Caco-2 (cell line): ENCODE measurements around the gene ST6GALNAC6. TPM values are rescaled to one million over a fixed set of nuclear protein-coding genes. Genes with fewer than 3 reads are reported as not detected.

Experiments used
- BruUV-seq: library from RNA; stranded (reverse); fragments of 400-500 nt; replicated peaks from 2 replicates; lab custom pipeline; 2021; lab: Mats Ljungman, UMichigan
- CTCF ChIA-PET: fragments of 300-600 bp; sonication (Branson Sonifier 250); formaldehyde crosslinking; loops from one replicate; lab custom pipeline; 2022; ENCODE audit warnings: antibody characterized with exemption; lab: Charles Lee
- POLR2A ChIA-PET: fragments of 300-600 bp; sonication (Branson Sonifier 250); formaldehyde crosslinking; loops from one replicate; lab custom pipeline; 2022; ENCODE audit warnings: antibody characterized with exemption; lab: Charles Lee
- DNase-seq, 2 experiments: peaks; one replicate each; pipeline versions ENCODE4 v3.0.0 to v3.0.0-alpha.2; 2020 to 2022
- H3K27me3 ChIP-seq: replicated peaks from 2 replicates; pipeline ENCODE4 v1.6.0; 2011; ENCODE audit warnings: low read length; ENCODE audit not compliant: control insufficient read depth, insufficient read depth
- H3K36me3 ChIP-seq: 2 replicates; pipeline ENCODE4 v1.5.1; 2011; ENCODE audit warnings: low read length; ENCODE audit not compliant: control insufficient read depth, insufficient read depth
- H3K4me1 ChIP-seq: fragments of 250-450 bp; sonication (Bioruptor Pico); 2 replicates; pipeline ENCODE4 v1.5.1; 2020; ENCODE audit warnings: mild to moderate bottlenecking
- H3K4me3 ChIP-seq: 2 replicates; pipeline ENCODE4 v1.5.1; 2011; ENCODE audit warnings: low read depth, mild to moderate bottlenecking, control low read depth, low read length
- H3K9me3 ChIP-seq: fragments of 250-450 bp; sonication (Bioruptor Pico); 2 replicates; pipeline ENCODE4 v1.5.1; 2020; ENCODE audit warnings: mild to moderate bottlenecking, moderate library complexity
- H3K27ac Mint-ChIP-seq: one replicate; pipeline ENCODE4 v1.8.0; 2022; ENCODE audit warnings: mixed read lengths; ENCODE audit not compliant: unreplicated experiment
- H3K27me3 Mint-ChIP-seq: one replicate; pipeline ENCODE4 v1.8.0; 2022; ENCODE audit warnings: mixed read lengths; ENCODE audit not compliant: insufficient read depth, unreplicated experiment
- H3K36me3 Mint-ChIP-seq: one replicate; pipeline ENCODE4 v1.8.0; 2022; ENCODE audit warnings: mild to moderate bottlenecking, mixed read lengths; ENCODE audit not compliant: insufficient read depth, unreplicated experiment
- H3K4me1 Mint-ChIP-seq: one replicate; pipeline ENCODE4 v1.8.0; 2022; ENCODE audit warnings: low read depth, mixed read lengths; ENCODE audit not compliant: unreplicated experiment
- H3K4me3 Mint-ChIP-seq: one replicate; pipeline ENCODE4 v1.8.0; 2022; ENCODE audit warnings: mild to moderate bottlenecking, moderate library complexity, mixed read lengths; ENCODE audit not compliant: unreplicated experiment
- H3K9me3 Mint-ChIP-seq: one replicate; pipeline ENCODE4 v1.8.0; 2022; ENCODE audit warnings: mixed read lengths; ENCODE audit not compliant: unreplicated experiment
- CTCF ChIP-seq, 2 experiments: fragments of 200-600 bp in 1 of 2; IDR thresholded peaks; 1 replicate in 1 of 2; 2 replicates in 1 of 2; pipeline versions ENCODE4 v1.5.1 to v1.8.0; 2011 to 2022; ENCODE audit warnings: antibody characterized with exemption in 1 of 2, control low read depth in 1 of 2, inconsistent platforms in 1 of 2, low read depth in 1 of 2, low read length in 1 of 2, mild to moderate bottlenecking in 1 of 2, moderate library complexity in 1 of 2; ENCODE audit not compliant: insufficient read depth in 1 of 2, severe bottlenecking in 1 of 2, unreplicated experiment in 1 of 2
- intact Hi-C: fragments of 100-400 bp; cut with micrococcal nuclease; formaldehyde crosslinking; loops from one replicate; pipeline ENCODE4 v1.10.0; 2022; ENCODE audit not compliant: unreplicated experiment
- total RNA-seq: library from RNA; stranded (reverse); gene quantifications from 2 replicates; pipeline ENCODE4 v1.2.3, GENCODE V29; 2022

Gene ST6GALNAC6
- total RNA-seq, 1 experiment from 2014 or later, result 20.7 TPM

GRCh38 chr9:127895811-127896210 is 3.6 kb downstream of the ST6GALNAC6 start:
- CTCF ChIA-PET, result interaction anchor here (0.8 kb wide), 1 partner anchor 26 kb away, joined by 4 read pairs; no protein-coding TSS in a partner anchor

GRCh38 chr9:127893392-127893791 is 6.0 kb downstream of the ST6GALNAC6 start:
- H3K36me3 ChIP-seq, result peaks cover 25% of the 10 kb centered on the region
- POLR2A ChIA-PET, result interaction anchor here (0.7 kb wide), 1 partner anchor 93 kb away, joined by 4 read pairs; no protein-coding TSS in a partner anchor
- intact Hi-C loops, result no loop called here
- Mint-ChIP-seq H3K9me3 (peaks cover 25% of the 10 kb centered on the region), H3K27ac (no peak overlapping the region), H3K4me3 (no peak overlapping the region), H3K4me1 (peaks cover 12% of the 10 kb centered on the region), H3K27me3 (no peaks in the 10 kb centered on the region), H3K36me3 (peaks cover 57% of the 10 kb centered on the region)
- H3K27me3 ChIP-seq, result no peaks in the 10 kb centered on the region
- no peak overlapping the region for H3K4me3 ChIP-seq
- no TSS peak for BruUV-seq
- no peak for DNase-seq
- peaks cover 23% of the 10 kb centered on the region for H3K9me3 ChIP-seq
- TF ChIP-seq CTCF (IDR thresholded peaks at IDR 0.05; ENCODE audit: insufficient read depth in 1 of 2, low read depth in 1 of 2, low read length in 1 of 2, severe bottlenecking in 1 of 2, unreplicated experiment in 1 of 2), result no peak
- H3K4me1 ChIP-seq, result peaks cover 17% of the 10 kb centered on the region
- CTCF ChIA-PET, result interaction anchor here (0.5 kb wide), 1 partner anchor 39 kb away, joined by 3 read pairs; no protein-coding TSS in a partner anchor

More at GRCh38 chr9:127895811-127896210, 3.6 kb downstream of the ST6GALNAC6 start:
- no peak overlapping the region for H3K4me3 ChIP-seq
- no TSS peak for BruUV-seq
- intact Hi-C loops, result no loop called here
- peaks cover 25% of the 10 kb centered on the region for H3K36me3 ChIP-seq
- H3K27me3 ChIP-seq, result no peaks in the 10 kb centered on the region
- H3K36me3 Mint-ChIP-seq, result peaks cover 56% of the 10 kb centered on the region
- no peak for DNase-seq
- no peak for TF ChIP-seq CTCF (IDR thresholded peaks at IDR 0.05; ENCODE audit: insufficient read depth in 1 of 2, low read depth in 1 of 2, low read length in 1 of 2, severe bottlenecking in 1 of 2, unreplicated experiment in 1 of 2)
- no peak overlapping the region for H3K4me3 Mint-ChIP-seq
- peaks cover 23% of the 10 kb centered on the region for H3K9me3 ChIP-seq
- H3K4me1 ChIP-seq, result peaks cover 30% of the 10 kb centered on the region
- no peak overlapping the region for H3K27ac Mint-ChIP-seq
- H3K4me1 Mint-ChIP-seq, result peaks cover 13% of the 10 kb centered on the region
- no peaks in the 10 kb centered on the region for H3K27me3 Mint-ChIP-seq
- POLR2A ChIA-PET, result no interaction called here
- peaks cover 25% of the 10 kb centered on the region for H3K9me3 Mint-ChIP-seq

- Mint-ChIP-seq H3K9me3 (peaks cover 25% of the 10 kb centered on the region), H3K4me1 (peaks cover 12% of the 10 kb centered on the region), H3K36me3 (peaks cover 54% of the 10 kb centered on the region), H3K4me3 (no peak overlapping the region), H3K27ac (no peak overlapping the region), H3K27me3 (no peaks in the 10 kb centered on the region)
- no peaks in the 10 kb centered on the region for H3K27me3 ChIP-seq
- ChIA-PET POLR2A (interaction anchor here (0.7 kb wide), 1 partner anchor 93 kb away, joined by 4 read pairs; no protein-coding TSS in a partner anchor), CTCF (no interaction called here)
- no TSS peak for BruUV-seq
- no peak for DNase-seq
- peaks cover 12% of the 10 kb centered on the region for H3K4me1 ChIP-seq
- H3K4me3 ChIP-seq, result no peak overlapping the region
- peaks cover 25% of the 10 kb centered on the region for H3K36me3 ChIP-seq
- intact Hi-C loops, result no loop called here
- TF ChIP-seq CTCF (IDR thresholded peaks at IDR 0.05; ENCODE audit: insufficient read depth in 1 of 2, low read depth in 1 of 2, low read length in 1 of 2, severe bottlenecking in 1 of 2, unreplicated experiment in 1 of 2), result no peak
- H3K9me3 ChIP-seq, result peaks cover 23% of the 10 kb centered on the region
Observed at GRCh38 chr9:127892831-127893230, 6.6 kb downstream of the ST6GALNAC6 start.
